Measurements from ENCODE around the gene FAM210A.
A peak's percentile ranks its signal among the peaks of the same experiment; 100 is the strongest.
"Not testable (repeated sequence)": the region's sequence is repeated elsewhere in the genome, so short reads cannot be mapped to it uniquely, and the experiment has no call there.

Gene FAM210A

GRCh38 chr18:13725566-13726231 is 659 bp downstream of the FAM210A start:
- no peak for DNase-seq (ENCODE audit: low read depth in 1 of 2, low spot score in 1 of 2)
- in situ Hi-C loops (cut with HindIII; ENCODE audit: low pct_unique_long_range_greater_than_20kb, low sequenced_read_pairs), result no loop called here
- TF ChIP-seq JUND (IDR thresholded peaks at IDR 0.05; ENCODE audit: low read depth), result no peak

- no peak for TF ChIP-seq JUND (IDR thresholded peaks at IDR 0.05; ENCODE audit: low read depth)
- no peak for DNase-seq (ENCODE audit: low read depth in 1 of 2, low spot score in 1 of 2)
- in situ Hi-C loops (cut with HindIII; ENCODE audit: low pct_unique_long_range_greater_than_20kb, low sequenced_read_pairs), result no loop called here
These were observed 5.5 kb downstream of the FAM210A start for GRCh38 chr18:13720847-13721246.

- TF ChIP-seq JUND (IDR thresholded peaks at IDR 0.05; ENCODE audit: low read depth), result no peak
- in situ Hi-C loops (cut with HindIII; ENCODE audit: low pct_unique_long_range_greater_than_20kb, low sequenced_read_pairs), result no loop called here
- no peak for DNase-seq (ENCODE audit: low read depth in 1 of 2, low spot score in 1 of 2)
These were observed 6.2 kb downstream of the FAM210A start for GRCh38 chr18:13720123-13720522.

GRCh38 chr18:13716916-13717315 is 9.4 kb downstream of the FAM210A start:
- in situ Hi-C loops (cut with HindIII; ENCODE audit: low pct_unique_long_range_greater_than_20kb, low sequenced_read_pairs), result no loop called here
- no peak for TF ChIP-seq JUND (IDR thresholded peaks at IDR 0.05; ENCODE audit: low read depth)
- no peak for DNase-seq (ENCODE audit: low read depth in 1 of 2, low spot score in 1 of 2)

- no peak for DNase-seq (ENCODE audit: low read depth in 1 of 2, low spot score in 1 of 2)
- no peak for TF ChIP-seq JUND (IDR thresholded peaks at IDR 0.05; ENCODE audit: low read depth)
- in situ Hi-C loops (cut with HindIII; ENCODE audit: low pct_unique_long_range_greater_than_20kb, low sequenced_read_pairs), result no loop called here
These were observed 11.0 kb downstream of the FAM210A start for GRCh38 chr18:13715330-13715729.

- TF ChIP-seq JUND (IDR thresholded peaks at IDR 0.05; ENCODE audit: low read depth), result no peak
- in situ Hi-C loops (cut with HindIII; ENCODE audit: low pct_unique_long_range_greater_than_20kb, low sequenced_read_pairs), result no loop called here
- DNase-seq (ENCODE audit: low read depth in 1 of 2, low spot score in 1 of 2), result no peak
These were observed 12.8 kb downstream of the FAM210A start for GRCh38 chr18:13713455-13714055.

GRCh38 chr18:13712400-13713131 is 13.8 kb downstream of the FAM210A start:
- in situ Hi-C loops (cut with HindIII; ENCODE audit: low pct_unique_long_range_greater_than_20kb, low sequenced_read_pairs), result no loop called here
- TF ChIP-seq JUND (IDR thresholded peaks at IDR 0.05; ENCODE audit: low read depth), result no peak
- DNase-seq (ENCODE audit: low read depth in 1 of 2, low spot score in 1 of 2), result no peak

- TF ChIP-seq JUND (IDR thresholded peaks at IDR 0.05; ENCODE audit: low read depth), result no peak
- in situ Hi-C loops (cut with HindIII; ENCODE audit: low pct_unique_long_range_greater_than_20kb, low sequenced_read_pairs), result no loop called here
- DNase-seq (ENCODE audit: low read depth in 1 of 2, low spot score in 1 of 2), result no peak
These were observed 15.9 kb downstream of the FAM210A start for GRCh38 chr18:13710414-13710831.

GRCh38 chr18:13703899-13704298 is 22.5 kb downstream of the FAM210A start:
- in situ Hi-C loops (cut with HindIII; ENCODE audit: low pct_unique_long_range_greater_than_20kb, low sequenced_read_pairs), result no loop called here
- peak in 1 of 2 experiments; percentile 10 for DNase-seq (ENCODE audit: low read depth in 1 of 2, low spot score in 1 of 2)
- no peak for TF ChIP-seq JUND (IDR thresholded peaks at IDR 0.05; ENCODE audit: low read depth)

- TF ChIP-seq JUND (IDR thresholded peaks at IDR 0.05; ENCODE audit: low read depth), result no peak
- no peak for DNase-seq (ENCODE audit: low read depth in 1 of 2, low spot score in 1 of 2)
- in situ Hi-C loops (cut with HindIII; ENCODE audit: low pct_unique_long_range_greater_than_20kb, low sequenced_read_pairs), result no loop called here
These were observed 26.2 kb downstream of the FAM210A start for GRCh38 chr18:13700153-13700552.

- no peak for DNase-seq (ENCODE audit: low read depth in 1 of 2, low spot score in 1 of 2)
- no peak for TF ChIP-seq JUND (IDR thresholded peaks at IDR 0.05; ENCODE audit: low read depth)
- in situ Hi-C loops (cut with HindIII; ENCODE audit: low pct_unique_long_range_greater_than_20kb, low sequenced_read_pairs), result no loop called here
These were observed 29.4 kb downstream of the FAM210A start for GRCh38 chr18:13696961-13697360.

GRCh38 chr18:13695337-13695736 is 31.0 kb downstream of the FAM210A start:
- DNase-seq (ENCODE audit: low read depth in 1 of 2, low spot score in 1 of 2); in situ Hi-C loops (cut with HindIII; ENCODE audit: low pct_unique_long_range_greater_than_20kb, low sequenced_read_pairs): not testable (repeated sequence)

GRCh38 chr18:13690060-13690459 is 36.3 kb downstream of the FAM210A start:
- DNase-seq (ENCODE audit: low read depth in 1 of 2, low spot score in 1 of 2); in situ Hi-C loops (cut with HindIII; ENCODE audit: low pct_unique_long_range_greater_than_20kb, low sequenced_read_pairs): not testable (repeated sequence)
